Activated CD4-positive, alpha-beta T cell treated with anti-CD3 and anti-CD28 coated beads for 1 hour (primary cell): ENCODE data around the gene SLIT3.

Experiments
- DNase-seq: peaks from one replicate; pipeline ENCODE4 v3.0.0-alpha.2; 2020

Gene SLIT3

DNA sequence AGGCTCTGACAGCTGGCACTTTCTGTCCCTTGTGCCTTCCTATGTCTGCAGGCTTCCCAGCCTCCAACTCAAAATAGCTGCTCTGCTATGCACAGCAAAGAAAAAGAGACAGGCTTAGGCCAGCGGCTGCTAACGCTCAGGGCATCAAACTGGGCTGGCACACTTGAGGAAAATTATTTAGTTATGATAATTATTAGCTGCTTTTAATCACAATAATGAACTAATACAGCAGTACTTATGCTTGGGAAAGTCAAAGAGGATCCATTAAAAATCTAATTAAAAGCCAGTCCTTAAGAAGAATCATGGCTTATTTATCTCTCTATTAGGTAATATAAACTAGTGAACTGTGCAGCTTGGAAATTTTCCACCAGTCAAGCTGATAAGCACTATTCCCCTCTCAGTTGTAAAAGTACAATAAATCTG, 233.2 kb downstream of the SLIT3 start:
- DNase-seq = no peak

DNA sequence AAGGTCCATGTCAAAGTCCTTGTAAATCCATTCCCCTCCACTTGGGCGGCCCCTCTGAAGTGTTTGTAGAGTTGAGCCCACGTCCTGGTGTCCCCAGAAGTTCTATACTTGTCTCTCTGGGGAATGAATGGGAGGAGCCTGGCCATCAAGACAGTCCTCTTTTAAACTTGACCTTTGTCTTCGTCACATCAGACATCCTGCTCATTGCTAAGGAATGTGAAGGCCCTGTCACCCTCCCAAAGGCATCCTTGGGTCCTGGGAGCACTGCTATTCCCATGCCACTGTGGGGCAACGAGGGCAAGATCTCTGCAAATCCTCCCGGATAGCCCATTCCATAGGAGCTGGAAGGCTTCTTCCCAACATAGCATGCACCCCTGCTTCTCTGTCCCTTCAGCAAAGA, 235.5 kb downstream of the SLIT3 start:
- DNase-seq = no peak

DNA sequence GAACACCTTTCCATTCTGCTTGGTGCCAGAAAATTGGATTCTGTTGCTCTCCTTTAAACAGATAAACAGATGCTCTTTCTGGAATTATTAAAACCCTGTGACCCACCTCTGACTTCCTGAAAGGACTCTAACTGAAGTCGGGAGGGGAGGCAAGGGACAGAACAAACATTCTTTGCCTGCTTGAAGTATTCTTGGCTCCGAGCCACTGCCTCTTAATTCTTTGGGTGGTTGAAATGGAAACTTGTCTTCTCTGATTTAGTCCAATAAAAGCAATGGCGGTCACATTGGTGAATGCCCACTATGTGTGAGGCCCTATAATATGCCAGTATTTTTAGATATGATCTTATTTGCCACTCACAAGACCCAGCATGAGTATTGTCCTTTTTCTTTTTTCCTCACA, 236.8 kb downstream of the SLIT3 start:
- no peak for DNase-seq

DNA sequence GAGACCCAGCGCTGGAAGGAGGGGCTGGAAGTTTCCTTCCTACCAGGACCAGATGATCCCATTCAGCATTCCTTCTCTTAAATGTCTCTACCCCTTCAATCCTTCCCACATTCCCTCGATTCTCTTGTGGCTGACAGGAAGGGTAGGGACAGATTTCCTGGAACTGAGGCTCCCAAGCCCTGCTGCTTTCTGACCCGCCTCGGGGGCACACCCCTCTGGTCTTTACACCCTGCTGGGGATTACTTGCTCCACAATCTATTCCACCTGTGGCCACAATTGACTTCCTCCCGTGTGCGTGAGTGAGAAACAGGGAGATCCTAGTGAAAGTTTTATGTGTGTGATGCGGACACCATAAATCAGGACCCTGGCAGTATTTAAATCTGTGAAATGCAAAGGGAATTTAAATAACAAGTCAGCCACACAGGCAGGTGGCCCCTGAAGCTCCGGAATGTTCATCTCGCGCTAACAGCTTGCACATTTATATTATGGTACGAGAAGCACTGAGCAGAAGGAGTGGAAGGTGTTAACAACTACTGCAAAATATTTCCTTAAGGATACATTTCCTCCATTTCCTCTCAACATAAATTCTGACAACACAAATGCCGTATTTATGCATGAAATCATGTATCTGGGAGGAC, 237.5 kb downstream of the SLIT3 start:
- DNase-seq = no peak

GRCh38 chr5:169062690-169063089, 238.2 kb downstream of the SLIT3 start:
- no peak for DNase-seq

- no peak for DNase-seq
Measured at GRCh38 chr5:169054506-169054905, 246.4 kb downstream of the SLIT3 start.

- no peak for DNase-seq
Measured at GRCh38 chr5:169052207-169052606, 248.7 kb downstream of the SLIT3 start.

GRCh38 chr5:169051351-169051750, 249.6 kb downstream of the SLIT3 start:
- DNase-seq = no peak

GRCh38 chr5:169050636-169051035, 250.3 kb downstream of the SLIT3 start:
- DNase-seq = no peak

DNA sequence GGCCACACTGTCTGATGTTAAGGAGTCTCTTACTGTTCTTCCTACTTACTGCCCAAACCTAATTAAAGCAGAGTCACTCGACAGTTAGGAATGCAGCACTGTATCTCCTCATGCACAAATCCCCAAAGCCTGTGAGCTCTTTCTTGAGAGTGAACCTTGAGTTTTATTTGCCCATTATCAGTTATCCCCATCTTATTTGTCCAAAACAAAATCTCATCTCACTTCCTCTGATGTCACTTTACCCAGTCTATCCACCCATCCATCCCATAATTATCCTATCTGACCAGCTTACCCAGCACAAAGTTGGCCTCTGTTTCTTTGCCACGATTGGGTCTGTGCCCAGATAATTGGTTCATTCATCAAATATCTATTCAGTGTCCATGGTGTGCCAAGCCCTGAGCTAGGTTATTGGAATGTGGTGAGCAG, 250.8 kb downstream of the SLIT3 start:
- DNase-seq = no peak

DNA sequence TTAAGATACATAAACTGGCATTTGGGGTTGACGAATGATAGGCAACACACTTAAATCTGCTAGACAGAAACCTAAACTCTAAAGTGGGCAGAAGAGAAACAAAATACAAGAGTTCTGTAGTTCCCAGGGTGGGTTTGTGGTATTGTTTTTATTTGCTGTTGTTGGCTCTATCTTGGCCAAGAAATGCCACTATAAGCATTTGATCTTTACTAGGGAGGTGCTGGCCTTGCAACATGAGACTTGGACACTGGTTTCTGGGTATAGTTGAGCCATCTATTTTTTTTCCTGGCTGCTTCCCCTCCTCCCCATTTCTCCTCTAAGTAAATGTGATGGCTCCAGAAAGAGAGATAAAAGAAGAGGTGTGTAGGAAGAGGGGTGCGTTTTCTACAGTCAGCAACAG, 251.2 kb downstream of the SLIT3 start:
- no peak for DNase-seq

GRCh38 chr5:169048181-169049125, 252.5 kb downstream of the SLIT3 start:
- no peak for DNase-seq

- DNase-seq = no peak
Measured at GRCh38 chr5:169044962-169045361, 256.0 kb downstream of the SLIT3 start.

DNA sequence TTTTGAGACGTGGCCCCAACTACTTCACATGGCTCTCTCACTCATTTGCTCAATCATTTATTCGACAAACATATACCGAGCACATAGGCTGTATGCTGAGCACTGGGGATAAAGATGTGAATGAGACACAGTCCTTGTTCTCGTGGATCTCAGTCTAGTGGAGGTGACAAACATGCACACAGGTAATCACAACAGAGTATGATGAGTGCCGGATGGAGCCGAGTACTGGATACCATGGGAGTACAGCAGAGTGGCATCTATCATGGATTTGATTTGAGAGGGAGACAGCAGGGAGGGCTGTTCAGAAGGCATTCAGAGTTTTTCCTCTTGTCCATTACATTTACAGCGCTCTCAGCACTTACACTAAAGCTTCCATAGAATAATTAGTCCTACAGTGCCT, 259.8 kb downstream of the SLIT3 start:
- DNase-seq = no peak

- DNase-seq = no peak
Measured at GRCh38 chr5:169039592-169039991, 261.3 kb downstream of the SLIT3 start.

GRCh38 chr5:169037466-169037865, 263.5 kb downstream of the SLIT3 start:
- no peak for DNase-seq

DNA sequence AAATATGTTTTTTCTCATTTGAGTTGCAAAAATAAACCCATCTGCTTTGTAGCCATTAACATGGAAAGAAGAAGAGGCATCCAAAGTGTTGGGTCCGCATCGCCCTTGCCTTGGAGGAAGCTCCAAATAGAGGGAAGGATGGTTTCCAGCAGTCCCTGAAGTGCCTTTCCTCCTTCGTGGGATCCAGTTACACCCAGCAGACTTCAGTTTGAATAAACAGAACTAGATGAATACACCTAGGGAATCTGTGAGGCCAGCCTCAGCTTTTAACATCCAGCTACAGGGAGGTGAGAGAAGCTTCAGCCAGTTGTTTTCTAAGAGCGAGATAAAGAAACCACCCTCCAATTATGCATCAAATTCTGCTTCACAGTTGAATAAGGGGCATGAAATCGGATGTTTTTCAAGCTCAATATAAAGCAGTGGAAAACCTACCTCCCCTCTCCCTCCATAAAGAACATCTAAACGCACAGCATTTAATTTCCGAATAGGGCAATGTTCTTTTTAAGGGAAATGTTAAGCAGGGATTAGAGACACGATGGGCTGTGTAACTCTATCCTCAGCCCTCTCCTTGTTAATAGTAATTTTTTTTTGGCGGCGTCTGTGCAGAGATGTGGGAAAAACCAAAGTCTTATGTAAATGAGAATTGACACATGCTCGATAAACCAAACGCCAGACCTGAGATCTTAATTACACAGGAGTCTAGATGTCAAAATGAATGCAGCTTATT, 264.7 kb downstream of the SLIT3 start:
- no peak for DNase-seq

DNA sequence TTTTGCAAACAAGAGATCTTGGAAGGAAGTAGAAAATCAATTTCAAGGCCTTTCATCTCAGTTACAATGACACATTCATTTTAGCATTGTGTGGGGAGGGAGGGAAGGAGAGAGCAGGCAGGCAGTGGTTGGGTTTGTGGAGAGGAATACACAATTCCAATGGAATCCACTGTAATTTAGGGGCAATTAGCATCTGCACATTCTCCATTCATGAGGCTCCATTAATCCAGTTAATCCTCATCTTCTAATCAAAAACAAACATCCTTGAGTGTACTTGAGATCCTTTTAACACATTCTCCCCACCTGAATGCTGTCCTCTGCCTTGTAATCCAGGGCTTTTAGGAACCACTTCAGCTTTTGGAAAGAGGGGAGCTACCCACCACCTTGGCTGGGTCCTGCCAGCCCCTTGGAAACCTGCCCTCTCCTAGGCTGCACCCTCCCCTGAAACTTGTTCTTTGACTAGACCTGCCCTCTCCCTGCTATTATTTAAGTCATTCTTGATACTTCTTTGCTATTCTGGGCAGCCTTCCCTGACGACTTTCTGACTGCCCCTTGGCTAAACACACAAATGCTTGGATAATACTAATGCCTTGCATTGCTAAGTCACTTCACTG, 271.2 kb downstream of the SLIT3 start:
- no peak for DNase-seq

DNA sequence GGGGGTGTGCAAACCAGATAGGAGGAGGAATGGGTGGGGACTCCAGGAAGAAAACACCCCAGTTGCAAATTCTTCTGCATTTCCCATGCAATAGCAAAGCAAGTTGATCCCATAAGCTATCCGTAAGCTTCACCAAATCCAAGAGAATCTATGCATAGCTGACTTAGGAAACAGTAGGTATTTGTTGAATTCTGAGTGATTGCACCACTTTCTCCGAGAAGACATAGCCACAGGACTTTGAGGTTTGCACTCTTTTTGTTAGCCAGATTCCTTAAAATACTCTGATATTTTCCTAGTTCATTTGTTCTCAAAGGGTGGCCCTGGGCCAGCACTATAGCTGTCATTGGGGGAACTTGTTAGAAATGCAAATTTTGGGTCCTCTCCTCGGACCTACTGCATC, 271.9 kb downstream of the SLIT3 start:
- DNase-seq = no peak

- DNase-seq = no peak
Measured at GRCh38 chr5:169027501-169028061, 273.4 kb downstream of the SLIT3 start.

GRCh38 chr5:169025491-169025890, 275.4 kb downstream of the SLIT3 start:
- no peak for DNase-seq

DNA sequence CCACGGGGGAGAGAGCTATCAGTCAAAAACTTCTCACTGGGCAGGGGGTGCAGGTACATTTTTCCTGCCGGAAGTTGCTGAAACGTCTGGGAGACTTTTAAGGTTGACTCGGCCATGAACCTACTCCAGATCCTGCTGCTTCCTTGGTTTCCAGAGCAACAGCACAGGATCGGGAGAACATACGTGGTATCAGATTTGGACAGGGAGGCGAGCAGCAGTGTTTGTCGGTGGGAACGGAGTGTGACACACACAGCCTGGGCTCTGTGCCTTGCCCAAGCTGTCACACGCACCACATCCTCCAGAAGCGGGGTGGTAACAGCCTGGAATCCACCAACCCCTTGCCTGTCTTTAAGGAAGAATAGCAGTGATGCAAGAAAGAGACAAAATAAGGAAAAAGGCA, 276.5 kb downstream of the SLIT3 start:
- no peak for DNase-seq

- DNase-seq = no peak
Measured at GRCh38 chr5:169022718-169023117, 278.2 kb downstream of the SLIT3 start.
